GOT3 (cell line): ENCODE data around the gene SMKR1.
"Not testable (repeated sequence)": the region's sequence is repeated elsewhere in the genome, so short reads cannot be mapped to it uniquely, and the experiment has no call there.

Experiments
- DNase-seq: peaks from one replicate; lab custom pipeline; 2025; ENCODE audit warnings: mixed read lengths; lab: John Stamatoyannopoulos, UW

The SMKR1 gene

GRCh38 chr7:129529643-129530042 is 27.3 kb downstream of the SMKR1 start:
- DNase-seq = no peak

GRCh38 chr7:129530795-129531391 is 28.6 kb downstream of the SMKR1 start:
- DNase-seq = no peak

- DNase-seq = no peak
These were observed 29.4 kb downstream of the SMKR1 start for GRCh38 chr7:129531721-129532120.

GRCh38 chr7:129532375-129532774 is 30.0 kb downstream of the SMKR1 start:
- no peak for DNase-seq

- not testable (repeated sequence) for DNase-seq
These were observed 32.4 kb downstream of the SMKR1 start for GRCh38 chr7:129534558-129535274.

GRCh38 chr7:129535896-129536295 is 33.6 kb downstream of the SMKR1 start:
- DNase-seq = no peak

- DNase-seq = no peak
These were observed 34.0 kb downstream of the SMKR1 start for GRCh38 chr7:129536323-129536722.

GRCh38 chr7:129538790-129539189 is 36.5 kb downstream of the SMKR1 start:
- DNase-seq = no peak

GRCh38 chr7:129540340-129540739 is 38.0 kb downstream of the SMKR1 start:
- no peak for DNase-seq

- DNase-seq = no peak
These were observed 42.4 kb downstream of the SMKR1 start for GRCh38 chr7:129544700-129545099.

GRCh38 chr7:129550693-129551360 is 48.5 kb downstream of the SMKR1 start:
- DNase-seq = no peak

- DNase-seq = no peak
These were observed 51.6 kb downstream of the SMKR1 start for GRCh38 chr7:129553899-129554461.

- DNase-seq = no peak
These were observed 54.3 kb downstream of the SMKR1 start for GRCh38 chr7:129556607-129557133.

GRCh38 chr7:129557686-129558481 is 55.6 kb downstream of the SMKR1 start:
- no peak for DNase-seq

GRCh38 chr7:129559564-129559963 is 57.2 kb downstream of the SMKR1 start:
- DNase-seq = no peak

GRCh38 chr7:129560831-129561230 is 58.5 kb downstream of the SMKR1 start:
- no peak for DNase-seq

GRCh38 chr7:129561677-129562359 is 59.5 kb downstream of the SMKR1 start:
- DNase-seq = no peak
